ENCODE measurements around the gene LCNL1. TPM values are rescaled to one million over a fixed set of nuclear protein-coding genes. Genes with fewer than 3 reads are reported as not detected.

The LCNL1 gene
- total RNA-seq, 1 experiment from 2014 or later = 0.11 TPM

- no peak for DNase-seq (ENCODE audit: low read depth)
Measured at GRCh38 chr9:136973618-136974617, 8.9 kb upstream of the LCNL1 start.

GRCh38 chr9:136974817-136975535, 7.8 kb upstream of the LCNL1 start:
- no peak for DNase-seq (ENCODE audit: low read depth)

GRCh38 chr9:136975644-136976043, 7.1 kb upstream of the LCNL1 start:
- no peak for DNase-seq (ENCODE audit: low read depth)

GRCh38 chr9:136977223-136977622, 5.6 kb upstream of the LCNL1 start, which contains the start of gene PTGDS:
TSS of gene PTGDS (plus strand) at chr9:136977504. CDS start at chr9:136977579, 75 bp downstream.
- no peak for DNase-seq (ENCODE audit: low read depth)

GRCh38 chr9:136977649-136978072, 5.1 kb upstream of the LCNL1 start:
- DNase-seq (ENCODE audit: low read depth) = no peak

GRCh38 chr9:136978073-136978864, 4.5 kb upstream of the LCNL1 start:
- DNase-seq (ENCODE audit: low read depth) = no peak

GRCh38 chr9:136978865-136979544, 3.8 kb upstream of the LCNL1 start:
- DNase-seq (ENCODE audit: low read depth) = no peak

- no peak for DNase-seq (ENCODE audit: low read depth)
Measured at GRCh38 chr9:136979769-136980587, 2.8 kb upstream of the LCNL1 start.

GRCh38 chr9:136980669-136981478, 1.9 kb upstream of the LCNL1 start:
- DNase-seq (ENCODE audit: low read depth) = no peak

- DNase-seq (ENCODE audit: low read depth) = no peak
Measured at GRCh38 chr9:136981588-136982231, 1.1 kb upstream of the LCNL1 start.

GRCh38 chr9:136983167-136983566, 374 bp downstream of the LCNL1 start:
- no peak for DNase-seq (ENCODE audit: low read depth)

- DNase-seq (ENCODE audit: low read depth) = no peak
Measured at GRCh38 chr9:136983656-136984314, 992 bp downstream of the LCNL1 start.

- DNase-seq (ENCODE audit: low read depth) = no peak
Measured at GRCh38 chr9:136984464-136985026, 1.8 kb downstream of the LCNL1 start.

- DNase-seq (ENCODE audit: low read depth) = no peak
Measured at GRCh38 chr9:136985027-136985602, 2.3 kb downstream of the LCNL1 start.

- no peak for DNase-seq (ENCODE audit: low read depth)
Measured at GRCh38 chr9:136985853-136986252, 3.1 kb downstream of the LCNL1 start.

- DNase-seq (ENCODE audit: low read depth) = no peak
Measured at GRCh38 chr9:136988872-136989271, 6.1 kb downstream of the LCNL1 start.

GRCh38 chr9:136990242-136990911, 7.6 kb downstream of the LCNL1 start:
- DNase-seq (ENCODE audit: low read depth) = no peak

All from LHCN-M2 (cell line).